Rectal smooth muscle tissue (tissue), 1 donor: Measurements from ENCODE around the gene NDRG2.
"Not testable (repeated sequence)": the region's sequence is repeated elsewhere in the genome, so short reads cannot be mapped to it uniquely, and the experiment has no call there.

Source experiments
- H3K27ac ChIP-seq: one replicate; pipeline ENCODE4 v1.7.0; 2013; ENCODE audit warnings: low read depth, low read length, inconsistent platforms
- H3K27me3 ChIP-seq: one replicate; pipeline ENCODE4 v1.7.0; 2013; ENCODE audit warnings: low read length; ENCODE audit not compliant: control insufficient read depth, insufficient read depth
- H3K36me3 ChIP-seq: one replicate; pipeline ENCODE4 v1.7.0; 2013; ENCODE audit warnings: low read length; ENCODE audit not compliant: control insufficient read depth, insufficient read depth
- H3K4me1 ChIP-seq: one replicate; pipeline ENCODE4 v1.7.0; 2013; ENCODE audit warnings: low read length; ENCODE audit not compliant: control insufficient read depth, insufficient read depth
- H3K4me3 ChIP-seq: one replicate; pipeline ENCODE4 v1.7.0; 2013; ENCODE audit warnings: low read length
- H3K9ac ChIP-seq: one replicate; pipeline ENCODE4 v1.7.0; 2013; ENCODE audit warnings: low read length

NDRG2 gene

GRCh38 chr14:21014761-21015190 lies 10.1 kb downstream of the NDRG2 start:
- no peak overlapping the region for H3K9ac ChIP-seq
- H3K4me1 ChIP-seq = no peaks in the 10 kb centered on the region
- peaks cover 18% of the 10 kb centered on the region for H3K36me3 ChIP-seq
- no peak overlapping the region for H3K27ac ChIP-seq
- no peak overlapping the region for H3K4me3 ChIP-seq
- H3K27me3 ChIP-seq = no peaks in the 10 kb centered on the region

DNA sequence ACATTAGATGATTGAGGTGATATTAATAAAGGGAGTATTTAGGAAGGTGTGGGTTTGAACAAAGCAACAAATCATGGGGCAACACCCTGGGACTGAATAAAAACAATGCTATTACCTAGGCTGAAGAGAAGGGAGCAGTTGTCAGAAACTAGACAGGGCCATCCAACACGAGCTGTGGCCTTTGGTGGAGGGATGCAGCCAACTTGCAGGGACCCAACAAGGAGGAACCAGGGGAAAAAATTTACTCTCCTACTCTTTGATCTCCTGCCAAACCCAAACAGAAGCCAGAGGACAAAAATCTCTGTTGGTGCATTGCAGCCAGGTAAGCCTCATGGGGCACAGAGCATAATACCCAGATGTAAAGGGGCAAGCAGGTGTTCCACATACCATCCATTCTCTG lies 13.7 kb downstream of the NDRG2 start:
- Histone ChIP-seq H3K9ac (no peak overlapping the region), H3K36me3 (no peaks in the 10 kb centered on the region), H3K27ac (no peak overlapping the region), H3K27me3 (no peaks in the 10 kb centered on the region), H3K4me1 (no peaks in the 10 kb centered on the region), H3K4me3 (no peak overlapping the region)

- H3K9ac ChIP-seq, H3K27ac ChIP-seq, H3K4me3 ChIP-seq, H3K36me3 ChIP-seq, H3K4me1 ChIP-seq, H3K27me3 ChIP-seq: not testable (repeated sequence)
Observed at GRCh38 chr14:21009721-21010120, 15.1 kb downstream of the NDRG2 start.

DNA sequence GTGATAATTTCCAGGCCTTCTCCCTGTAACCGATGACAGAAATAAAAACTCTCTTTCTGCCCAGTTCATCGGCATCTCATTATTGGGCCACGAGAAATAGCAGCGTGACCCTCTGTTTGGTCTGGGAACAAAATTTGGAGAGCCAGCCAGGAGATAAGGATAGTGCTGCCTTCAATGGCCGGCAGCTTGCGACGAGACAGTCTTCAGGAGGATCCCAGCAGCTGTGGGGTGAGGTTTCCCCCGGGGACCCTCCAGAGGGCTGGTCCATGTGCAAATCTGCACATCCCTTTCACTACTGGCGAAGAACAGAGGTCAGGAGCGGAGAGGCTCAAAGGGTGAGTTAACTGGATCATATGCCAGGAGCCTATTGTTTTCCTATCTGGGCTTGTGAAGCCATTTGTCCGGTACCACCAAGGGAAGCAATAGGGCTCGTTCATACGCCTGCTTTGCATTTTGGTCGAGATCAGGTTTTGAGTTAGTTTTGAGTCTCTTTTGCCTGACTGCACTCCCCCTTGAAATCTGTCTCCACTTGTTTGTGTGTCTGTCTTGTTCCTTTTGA lies 21.0 kb downstream of the NDRG2 start:
- Histone ChIP-seq H3K4me1 (no peaks in the 10 kb centered on the region), H3K4me3 (no peak overlapping the region), H3K27me3 (no peaks in the 10 kb centered on the region), H3K9ac (no peak overlapping the region), H3K27ac (no peak overlapping the region), H3K36me3 (no peaks in the 10 kb centered on the region)

- no peak overlapping the region for H3K9ac ChIP-seq
- no peaks in the 10 kb centered on the region for H3K27me3 ChIP-seq
- peaks cover 5% of the 10 kb centered on the region for H3K36me3 ChIP-seq
- H3K4me1 ChIP-seq = no peaks in the 10 kb centered on the region
- no peak overlapping the region for H3K4me3 ChIP-seq
- H3K27ac ChIP-seq = no peak overlapping the region
Observed at GRCh38 chr14:21001218-21001617, 23.6 kb downstream of the NDRG2 start.

GRCh38 chr14:20999591-20999990 lies 25.3 kb downstream of the NDRG2 start:
- H3K27ac ChIP-seq = no peak overlapping the region
- no peaks in the 10 kb centered on the region for H3K4me1 ChIP-seq
- H3K27me3 ChIP-seq = no peaks in the 10 kb centered on the region

DNA sequence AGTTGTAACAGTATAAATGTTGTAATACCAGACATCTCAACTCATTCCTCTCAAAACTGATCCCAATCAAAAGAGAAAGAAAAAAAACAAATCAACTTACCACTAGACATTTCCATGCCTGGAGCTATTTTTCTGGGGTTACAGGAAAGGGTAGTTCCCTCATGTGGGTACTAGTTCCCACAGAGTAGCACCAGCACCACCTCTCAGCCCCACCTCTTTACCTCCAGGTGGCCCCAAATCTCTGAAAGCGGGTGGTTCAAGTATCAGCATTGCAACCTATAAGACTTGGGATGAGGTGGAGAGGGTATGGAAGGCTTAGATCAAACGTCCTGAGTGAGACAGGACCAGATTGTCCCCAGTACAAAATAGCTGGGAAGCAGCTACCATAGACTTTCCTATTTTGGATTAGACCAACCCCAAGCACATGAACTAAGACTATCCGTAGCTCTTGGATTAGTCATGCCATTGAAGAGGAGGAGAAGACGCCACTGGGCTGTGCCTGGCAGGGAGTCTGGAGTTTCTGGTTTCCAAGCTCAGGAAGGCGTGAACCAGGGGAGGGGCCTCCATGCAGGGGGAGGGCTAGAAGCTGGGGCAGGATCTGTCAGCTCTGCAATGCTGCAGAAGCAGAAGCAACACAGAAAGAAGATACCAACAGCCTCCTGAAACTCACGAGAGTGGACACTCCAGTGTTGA lies 26.0 kb downstream of the NDRG2 start, which contains the start of gene SLC39A2:
TSS of gene SLC39A2 (plus strand) at position 620 of the 693 bp plus-strand sequence. CDS start 154 bp downstream, outside the sequence.
- no peak within 1 kb of the TSS for H3K4me3 ChIP-seq
- peaks cover 23% of the 10 kb centered on the region for H3K36me3 ChIP-seq
- no peaks in the 10 kb centered on the region for H3K4me1 ChIP-seq
- no peaks in the 10 kb centered on the region for H3K27me3 ChIP-seq
- no peak within 1 kb of the TSS for H3K27ac ChIP-seq
- no peak within 1 kb of the TSS for H3K9ac ChIP-seq

More at GRCh38 chr14:20999591-20999990, 25.3 kb downstream of the NDRG2 start:
- Histone ChIP-seq H3K4me3 (no peak overlapping the region), H3K9ac (no peak overlapping the region), H3K36me3 (peaks cover 21% of the 10 kb centered on the region)

GRCh38 chr14:20998139-20998538 lies 26.7 kb downstream of the NDRG2 start:
- Histone ChIP-seq H3K4me3 (no peak overlapping the region), H3K4me1 (no peaks in the 10 kb centered on the region), H3K27me3 (no peaks in the 10 kb centered on the region), H3K9ac (no peak overlapping the region), H3K36me3 (peaks cover 25% of the 10 kb centered on the region), H3K27ac (no peak overlapping the region)

GRCh38 chr14:20997564-20997963 lies 27.3 kb downstream of the NDRG2 start:
- H3K4me1 ChIP-seq = no peaks in the 10 kb centered on the region
- H3K4me3 ChIP-seq = no peak overlapping the region
- H3K9ac ChIP-seq = no peak overlapping the region
- H3K36me3 ChIP-seq = peaks cover 27% of the 10 kb centered on the region
- no peaks in the 10 kb centered on the region for H3K27me3 ChIP-seq
- H3K27ac ChIP-seq = no peak overlapping the region

GRCh38 chr14:20997115-20997514 lies 27.7 kb downstream of the NDRG2 start:
- no peak overlapping the region for H3K9ac ChIP-seq
- no peak overlapping the region for H3K27ac ChIP-seq
- no peak overlapping the region for H3K4me3 ChIP-seq
- no peaks in the 10 kb centered on the region for H3K27me3 ChIP-seq
- peaks cover 27% of the 10 kb centered on the region for H3K36me3 ChIP-seq
- no peaks in the 10 kb centered on the region for H3K4me1 ChIP-seq

GRCh38 chr14:20996521-20996920 lies 28.3 kb downstream of the NDRG2 start:
- Histone ChIP-seq H3K4me1 (no peaks in the 10 kb centered on the region), H3K4me3 (no peak overlapping the region), H3K36me3 (peaks cover 31% of the 10 kb centered on the region), H3K27me3 (no peaks in the 10 kb centered on the region), H3K9ac (no peak overlapping the region), H3K27ac (no peak overlapping the region)

DNA sequence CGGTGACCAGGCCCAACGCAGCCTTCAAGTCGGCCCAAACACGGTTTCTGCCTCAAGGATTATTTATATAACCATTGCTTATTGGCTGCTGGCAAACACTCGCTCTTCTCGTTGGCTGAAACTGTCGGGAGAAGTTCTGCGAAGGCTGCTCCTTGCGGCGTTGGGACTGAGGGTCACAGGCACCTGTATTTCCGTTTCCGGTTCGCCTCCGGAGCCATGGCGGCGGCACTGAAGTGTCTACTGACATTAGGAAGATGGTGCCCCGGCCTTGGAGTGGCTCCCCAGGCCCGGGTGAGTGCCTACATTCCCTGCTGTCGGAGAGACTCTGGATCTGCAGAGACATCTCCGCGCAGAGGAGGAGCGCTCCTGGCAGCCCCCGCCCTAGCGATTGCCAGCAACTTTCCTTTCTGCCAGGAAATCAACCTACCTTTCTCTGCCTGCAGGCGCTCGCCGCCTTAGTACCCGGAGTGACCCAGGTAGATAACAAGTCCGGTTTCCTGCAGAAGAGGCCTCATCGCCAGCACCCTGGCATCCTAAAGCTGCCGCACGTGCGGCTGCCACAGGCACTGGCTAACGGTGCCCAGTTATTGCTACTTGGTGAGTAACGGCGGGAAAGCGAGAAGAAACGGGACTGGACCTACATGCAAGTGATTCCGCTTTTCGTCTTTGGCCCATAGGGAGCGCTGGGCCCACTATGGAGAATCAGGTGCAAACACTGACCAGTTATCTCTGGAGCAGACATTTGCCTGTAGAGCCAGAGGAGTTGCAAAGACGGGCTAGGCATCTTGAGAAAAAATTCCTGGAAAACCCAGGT lies 34.9 kb downstream of the NDRG2 start, which contains the start of gene METTL17:
TSS of gene METTL17 (plus strand) at position 194 of the 814 bp plus-strand sequence. CDS start at position 217, 23 bp downstream.
- Histone ChIP-seq H3K36me3 (peaks cover 14% of the 10 kb centered on the region), H3K4me1 (peaks cover 12% of the 10 kb centered on the region), H3K27me3 (no peaks in the 10 kb centered on the region), H3K4me3 (peak within 1 kb of the TSS; percentile 95), H3K9ac (peak within 1 kb of the TSS; percentile 80), H3K27ac (peak within 1 kb of the TSS; percentile 91)
